ENCODE data around the gene PBX1. TPM values are rescaled to one million over a fixed set of nuclear protein-coding genes. Genes with fewer than 3 reads are reported as not detected.
A peak's percentile ranks its signal among the peaks of the same experiment; 100 is the strongest.

PBX1 gene
- total RNA-seq, 2 donors from 2014 or later, result 50.2 to 60.4 TPM

- DNase-seq (ENCODE audit: low spot score), result no peak
- no peaks in the 10 kb centered on the region for H3K36me3 ChIP-seq
- intact Hi-C loops (cut with DNase I), result loop anchor here (5.0 to 10.0 kb wide), 2 partner anchors 48 to 304 kb away; no protein-coding TSS in a partner anchor
- H3K27me3 ChIP-seq (replicated peaks; ENCODE audit: insufficient read depth), result no peaks in the 10 kb centered on the region
- TF ChIP-seq CTCF (IDR thresholded peaks at IDR 0.05) (no peak), POLR2AphosphoS5 (IDR thresholded peaks at IDR 0.05) (no peak), POLR2A (IDR thresholded peaks at IDR 0.05) (no peak)
- WGBS, result 51% methylated on average over 3 of the region's 3 CpGs
- H3K4me3 ChIP-seq, result no peak overlapping the region
- H3K4me1 ChIP-seq (replicated peaks), result peaks cover 3% of the 10 kb centered on the region
- peak overlapping the region; percentile 67 to 73 for H3K27ac ChIP-seq
- H3K9me3 ChIP-seq, result no peaks in the 10 kb centered on the region
These were observed 51.7 kb downstream of the PBX1 start for GRCh38 chr1:164610538-164611222.

DNA sequence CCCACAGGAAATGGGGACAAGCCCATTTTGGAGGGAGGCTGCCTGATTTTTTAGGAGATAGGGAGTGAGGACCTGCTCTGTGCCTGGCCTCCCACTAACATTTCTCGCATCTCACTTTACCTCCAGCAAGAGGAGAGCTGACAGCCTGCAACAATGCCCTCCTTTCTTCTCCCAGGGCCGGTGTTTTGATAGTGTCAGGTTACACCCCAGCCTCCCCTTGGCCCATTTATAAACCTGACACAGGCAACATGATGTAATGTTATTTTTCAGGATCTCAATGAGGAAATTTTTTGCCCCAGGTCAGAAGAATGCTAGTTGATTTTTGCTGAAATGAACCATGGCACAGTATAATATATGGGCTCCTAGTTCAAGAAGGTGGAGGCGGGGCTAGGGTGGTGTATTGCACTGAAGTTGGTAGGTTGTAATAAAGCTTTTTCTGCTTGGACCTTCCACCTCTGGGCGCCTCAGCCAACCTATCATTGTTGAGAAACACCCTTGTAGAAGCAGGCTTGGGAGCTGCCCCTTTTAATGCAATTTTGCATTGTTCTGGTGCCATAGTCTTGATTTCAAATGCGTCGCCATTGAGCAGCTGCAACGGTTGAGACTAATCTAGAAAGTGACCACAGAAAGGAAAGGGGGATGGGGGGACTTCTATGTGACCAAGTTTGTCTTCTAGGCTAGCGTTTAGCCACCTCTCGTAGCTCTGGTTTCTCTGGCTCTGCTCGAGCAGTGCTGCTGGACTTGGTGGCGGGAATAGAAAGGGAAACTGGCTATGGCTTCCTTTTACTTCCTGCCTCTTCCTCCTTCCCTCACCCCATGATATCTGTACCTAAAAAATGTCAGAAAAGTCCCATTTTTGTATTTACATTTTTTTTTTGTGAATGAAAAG lies 53.0 kb downstream of the PBX1 start:
- intact Hi-C loops (cut with DNase I), result loop anchor here (5.0 to 10.0 kb wide), 2 partner anchors 50 to 303 kb away; no protein-coding TSS in a partner anchor
- Histone ChIP-seq H3K9me3 (no peaks in the 10 kb centered on the region), H3K36me3 (no peaks in the 10 kb centered on the region), H3K4me1 (replicated peaks) (peaks cover 3% of the 10 kb centered on the region), H3K27ac (peak overlapping the region; percentile 67 to 73), H3K4me3 (no peak overlapping the region), H3K27me3 (replicated peaks; ENCODE audit: insufficient read depth) (no peaks in the 10 kb centered on the region)
- peak; percentile 86 for DNase-seq (ENCODE audit: low spot score)
- TF ChIP-seq CTCF (IDR thresholded peaks at IDR 0.05), result peak in 1 of 4 experiments; percentile 4
- peak; percentile 93 for TF ChIP-seq POLR2AphosphoS5 (IDR thresholded peaks at IDR 0.05)
- TF ChIP-seq POLR2A (IDR thresholded peaks at IDR 0.05), result peak; percentile 8
- WGBS, result 46% methylated on average over 11 of the region's 11 CpGs

- H3K4me3 ChIP-seq, result no peak overlapping the region
- H3K9me3 ChIP-seq, result no peaks in the 10 kb centered on the region
- no peaks in the 10 kb centered on the region for H3K27me3 ChIP-seq (replicated peaks; ENCODE audit: insufficient read depth)
- no peak for TF ChIP-seq CTCF (IDR thresholded peaks at IDR 0.05)
- no peak for TF ChIP-seq POLR2A (IDR thresholded peaks at IDR 0.05)
- TF ChIP-seq POLR2AphosphoS5 (IDR thresholded peaks at IDR 0.05), result peak; percentile 29
- peak; percentile 59 for DNase-seq (ENCODE audit: low spot score)
- intact Hi-C loops (cut with DNase I), result loop anchor here (5.0 to 10.0 kb wide), 2 partner anchors 51 to 302 kb away; no protein-coding TSS in a partner anchor
- H3K36me3 ChIP-seq, result no peaks in the 10 kb centered on the region
- peak overlapping the region; percentile 28 to 33 for H3K27ac ChIP-seq
- peaks cover 3% of the 10 kb centered on the region for H3K4me1 ChIP-seq (replicated peaks)
- WGBS, result 23% methylated on average over 3 of the region's 3 CpGs
These were observed 54.2 kb downstream of the PBX1 start for GRCh38 chr1:164613176-164613575.

GRCh38 chr1:164614316-164614715 lies 55.3 kb downstream of the PBX1 start:
- no peaks in the 10 kb centered on the region for H3K27me3 ChIP-seq (replicated peaks; ENCODE audit: insufficient read depth)
- intact Hi-C loops (cut with DNase I), result loop anchor here (5.0 to 10.0 kb wide), 2 partner anchors 52 to 300 kb away; no protein-coding TSS in a partner anchor
- peaks cover 3% of the 10 kb centered on the region for H3K4me1 ChIP-seq (replicated peaks)
- H3K9me3 ChIP-seq, result no peaks in the 10 kb centered on the region
- no peaks in the 10 kb centered on the region for H3K36me3 ChIP-seq
- no peak overlapping the region for H3K4me3 ChIP-seq
- no peak for DNase-seq (ENCODE audit: low spot score)
- 68% methylated on average over 6 of the region's 6 CpGs for WGBS
- H3K27ac ChIP-seq, result no peak overlapping the region
- TF ChIP-seq CTCF (IDR thresholded peaks at IDR 0.05) (no peak), POLR2A (IDR thresholded peaks at IDR 0.05) (no peak), POLR2AphosphoS5 (IDR thresholded peaks at IDR 0.05) (no peak)
